ENCODE measurements around the gene CENATAC. TPM values are rescaled to one million over a fixed set of nuclear protein-coding genes. Genes with fewer than 3 reads are reported as not detected.
"Not testable (repeated sequence)": the region's sequence is repeated elsewhere in the genome, so short reads cannot be mapped to it uniquely, and the experiment has no call there.

The CENATAC gene
- total RNA-seq, 1 donor from 2014 or later = 25.2 TPM

- no peak for DNase-seq
These were observed 58.0 kb downstream of the CENATAC start for GRCh38 chr11:119055901-119056300.

- DNase-seq = no peak
These were observed 58.6 kb downstream of the CENATAC start for GRCh38 chr11:119056421-119056999.

- DNase-seq = peak; percentile 93
These were observed 59.2 kb downstream of the CENATAC start, which contains the start of gene HYOU1 for GRCh38 chr11:119057000-119057769. HYOU1 (minus strand) TSS chr11:119057205; CDS start chr11:119056160, 1,045 bp downstream.

GRCh38 chr11:119059128-119059527 lies 61.2 kb downstream of the CENATAC start:
- not testable (repeated sequence) for DNase-seq

- DNase-seq = no peak
These were observed 63.3 kb downstream of the CENATAC start for GRCh38 chr11:119061256-119061655.

- DNase-seq = no peak
These were observed 64.8 kb downstream of the CENATAC start for GRCh38 chr11:119062779-119063178.

- DNase-seq = no peak
These were observed 67.4 kb downstream of the CENATAC start for GRCh38 chr11:119065369-119065768.

Small RNAs within 50 kb of the gene (small RNA-seq; reads per million reads assigned to genes)
- gene AP003392.2 (ENCODE audit: low replicate concordance) = not detected
- not detected for gene RF00017 (ENCODE audit: low replicate concordance)
- gene RF00019 (ENCODE audit: low replicate concordance) = not detected

Other genes starting within 250 kb of the CENATAC start
- gene DDX6, start 207.0 kb upstream of the CENATAC start, total RNA-seq = 137 TPM
- gene CXCR5, start 114.2 kb upstream of the CENATAC start, total RNA-seq = not detected
- 20.9 TPM for gene BCL9L, start 72.2 kb upstream of the CENATAC start, total RNA-seq
- gene UPK2, start 41.8 kb upstream of the CENATAC start, total RNA-seq = not detected
- gene FOXR1, start 26.4 kb upstream of the CENATAC start, total RNA-seq = not detected
- 818 TPM for gene RPS25, start 20.2 kb downstream of the CENATAC start, total RNA-seq
- 34.2 TPM for gene TRAPPC4, start 20.6 kb downstream of the CENATAC start, total RNA-seq
- 5.5 TPM for gene SLC37A4, start 32.7 kb downstream of the CENATAC start, total RNA-seq
- gene HYOU1, start 59.1 kb downstream of the CENATAC start, total RNA-seq = 31.6 TPM
- 25.4 TPM for gene VPS11, start 69.7 kb downstream of the CENATAC start, total RNA-seq
- gene HMBS, start 86.7 kb downstream of the CENATAC start, total RNA-seq = 10.5 TPM
- gene DPAGT1, start 103.7 kb downstream of the CENATAC start, total RNA-seq = 10.4 TPM
- 4.5 TPM for gene C2CD2L, start 109.2 kb downstream of the CENATAC start, total RNA-seq
- 14.3 TPM for gene HINFP, start 123.4 kb downstream of the CENATAC start, total RNA-seq
- gene ABCG4, start 150.9 kb downstream of the CENATAC start, total RNA-seq = 1.1 TPM
- 19.1 TPM for gene NLRX1, start 170.6 kb downstream of the CENATAC start, total RNA-seq
- gene NHERF4, start 187.3 kb downstream of the CENATAC start, total RNA-seq = 0.59 TPM
- 10.9 TPM for gene CBL, start 208.2 kb downstream of the CENATAC start, total RNA-seq